Memory B cell (primary cell): ENCODE data around the gene DNAH17.

Source experiments
- ATAC-seq: fragments of 150-1000 bp; cut with Tn5 transposase; 2 replicates; pipeline ENCODE4 v1.10.0; 2021; ENCODE audit warnings: low read depth, mild to moderate bottlenecking, moderate library complexity
- DNase-seq, 2 donors: peaks; one replicate each; pipeline ENCODE4 v3.0.0; 2022; ENCODE audit warnings: low spot score in 2 of 2
- H3K27ac Mint-ChIP-seq: one replicate; pipeline ENCODE4 v1.8.0; 2022; ENCODE audit warnings: mild to moderate bottlenecking, moderate library complexity, mixed read lengths
- H3K27me3 Mint-ChIP-seq: one replicate; pipeline ENCODE4 v1.8.0; 2022; ENCODE audit warnings: mixed read lengths
- H3K36me3 Mint-ChIP-seq: one replicate; pipeline ENCODE4 v1.8.0; 2022; ENCODE audit warnings: mild to moderate bottlenecking, mixed read lengths
- H3K4me1 Mint-ChIP-seq: one replicate; pipeline ENCODE4 v1.8.0; 2022; ENCODE audit warnings: mixed read lengths
- H3K4me3 Mint-ChIP-seq: one replicate; pipeline ENCODE4 v1.8.0; 2022; ENCODE audit warnings: mild to moderate bottlenecking, moderate library complexity, mixed read lengths
- H3K9me3 Mint-ChIP-seq: one replicate; pipeline ENCODE4 v1.8.0; 2022; ENCODE audit warnings: mixed read lengths

DNAH17 gene

DNA sequence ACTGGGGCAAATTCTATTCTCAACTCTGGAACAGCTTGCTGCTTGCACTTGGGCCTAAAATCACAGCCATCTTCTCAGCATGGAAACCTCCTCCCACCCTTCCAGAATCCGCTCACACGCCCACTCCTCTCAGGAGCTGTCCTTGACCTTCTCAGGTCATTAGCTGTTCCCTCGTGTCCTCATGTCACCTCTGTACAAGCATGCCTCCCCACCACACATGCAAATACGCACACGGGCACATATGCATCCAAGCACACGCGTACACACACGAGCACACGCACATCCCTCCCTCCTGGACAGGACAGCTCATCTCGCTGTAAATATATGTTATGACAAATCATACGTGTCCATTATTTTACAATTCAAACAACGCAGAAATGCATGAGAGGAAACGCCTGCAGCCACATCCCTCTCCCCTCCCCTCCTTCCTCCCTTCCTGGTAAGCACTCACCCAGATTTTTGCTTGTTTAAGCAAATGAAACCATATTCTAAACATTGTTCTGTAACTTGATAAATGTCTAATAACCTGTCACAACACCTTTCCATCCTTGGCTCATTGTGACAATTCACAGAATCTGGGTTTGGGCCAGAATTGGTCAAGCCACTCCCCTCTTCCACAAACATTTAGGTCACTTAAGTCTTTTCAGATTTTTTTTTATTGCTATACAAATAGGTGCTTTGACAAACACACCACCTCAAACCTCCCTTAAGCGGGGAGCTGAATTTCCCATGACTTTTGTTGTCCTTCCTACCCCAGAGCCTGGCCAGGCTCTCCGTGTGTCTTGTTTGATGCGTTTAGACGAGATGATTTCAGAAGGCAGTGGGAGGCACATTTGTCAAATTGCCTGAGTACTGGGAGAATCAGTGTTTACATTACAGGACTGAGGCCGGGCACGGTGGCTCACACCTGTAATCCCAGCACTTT, 41.7 kb downstream of the DNAH17 start:
- no peak overlapping the region for H3K27ac Mint-ChIP-seq
- H3K27me3 Mint-ChIP-seq = peaks cover 19% of the 10 kb centered on the region
- DNase-seq (no peak), ATAC-seq (no peak)
- H3K36me3 Mint-ChIP-seq = no peaks in the 10 kb centered on the region
- no peak overlapping the region for H3K4me3 Mint-ChIP-seq
- H3K9me3 Mint-ChIP-seq = no peaks in the 10 kb centered on the region
- peaks cover 2% of the 10 kb centered on the region for H3K4me1 Mint-ChIP-seq

DNA sequence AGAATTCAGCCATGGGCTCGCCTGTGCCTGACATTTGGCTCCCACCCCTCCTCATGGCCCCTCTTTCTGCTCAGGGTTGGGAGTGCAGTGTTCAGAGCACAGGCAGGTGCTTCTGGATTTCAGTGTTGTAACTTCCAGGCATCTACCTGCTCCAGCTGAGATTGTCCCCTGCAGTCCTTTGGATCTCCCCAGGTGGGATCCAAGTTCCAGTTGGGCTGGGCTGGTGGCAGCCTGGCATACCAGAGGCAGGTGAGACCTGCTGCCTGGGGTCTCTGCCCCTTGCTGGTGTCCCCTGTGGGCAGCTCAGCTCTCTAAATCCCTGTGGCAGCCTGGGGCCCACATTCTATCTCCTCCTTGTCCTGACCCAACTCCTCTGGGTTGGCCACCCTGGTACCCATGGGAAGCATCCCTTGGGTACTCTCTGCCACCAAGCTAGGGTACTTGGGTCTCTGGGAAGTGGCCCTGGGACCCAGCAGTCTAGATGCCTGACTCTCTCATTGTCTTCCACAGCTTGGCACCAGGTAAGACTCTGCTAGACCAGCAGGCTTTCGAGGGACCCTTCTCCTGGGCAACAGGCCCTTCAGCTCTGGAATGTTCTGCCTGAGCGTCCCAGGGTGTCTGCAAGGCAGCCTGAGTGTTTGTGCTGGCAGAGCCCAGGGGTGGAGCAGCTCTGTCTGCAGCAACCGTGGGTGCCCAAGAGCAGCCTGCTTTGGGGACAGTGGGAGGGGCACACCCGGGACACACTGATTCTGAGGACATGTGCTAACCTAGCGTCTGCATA, 42.5 kb downstream of the DNAH17 start:
- H3K27me3 Mint-ChIP-seq = peaks cover 17% of the 10 kb centered on the region
- no peak overlapping the region for H3K4me3 Mint-ChIP-seq
- peaks cover 2% of the 10 kb centered on the region for H3K4me1 Mint-ChIP-seq
- ATAC-seq = no peak
- no peaks in the 10 kb centered on the region for H3K9me3 Mint-ChIP-seq
- no peak for DNase-seq
- H3K27ac Mint-ChIP-seq = no peak overlapping the region
- no peaks in the 10 kb centered on the region for H3K36me3 Mint-ChIP-seq

DNA sequence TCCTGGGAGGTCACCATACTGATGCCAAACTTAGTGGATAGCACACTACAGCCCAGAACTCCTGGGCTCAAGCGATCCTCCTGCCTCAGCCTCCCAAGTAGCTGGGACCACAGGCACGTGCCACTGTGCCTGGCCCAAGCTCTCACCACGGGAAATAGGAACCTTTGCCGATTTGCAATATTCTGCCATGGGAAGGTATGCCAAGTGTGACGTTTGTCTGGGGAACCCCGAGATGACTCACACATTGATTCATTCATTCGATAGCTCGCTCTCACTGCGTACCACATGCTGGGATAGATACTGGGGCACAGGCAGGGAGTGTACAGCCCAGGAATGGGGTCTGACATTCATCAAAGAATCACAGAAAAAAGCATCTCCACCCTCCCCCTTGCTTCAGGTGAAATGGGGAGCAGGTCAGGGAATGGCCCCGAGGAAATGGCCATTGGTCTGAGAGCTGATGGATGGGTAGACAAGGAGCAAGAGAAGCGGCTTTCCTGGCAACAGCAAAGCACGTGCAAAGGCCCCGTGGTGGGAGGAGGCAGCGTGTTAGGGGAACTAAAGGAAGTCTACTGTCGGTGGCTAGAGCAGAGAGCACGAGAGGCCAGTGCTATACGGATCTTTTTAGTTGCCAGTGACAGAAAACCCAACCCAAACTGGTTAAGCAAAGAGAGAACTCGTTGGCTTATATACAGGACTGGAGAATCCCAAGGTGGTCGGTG, 44.1 kb downstream of the DNAH17 start:
- Mint-ChIP-seq H3K9me3 (no peaks in the 10 kb centered on the region), H3K27me3 (peaks cover 19% of the 10 kb centered on the region), H3K27ac (no peak overlapping the region), H3K4me3 (no peak overlapping the region), H3K36me3 (no peaks in the 10 kb centered on the region), H3K4me1 (peaks cover 2% of the 10 kb centered on the region)
- DNase-seq (no peak), ATAC-seq (no peak)

DNA sequence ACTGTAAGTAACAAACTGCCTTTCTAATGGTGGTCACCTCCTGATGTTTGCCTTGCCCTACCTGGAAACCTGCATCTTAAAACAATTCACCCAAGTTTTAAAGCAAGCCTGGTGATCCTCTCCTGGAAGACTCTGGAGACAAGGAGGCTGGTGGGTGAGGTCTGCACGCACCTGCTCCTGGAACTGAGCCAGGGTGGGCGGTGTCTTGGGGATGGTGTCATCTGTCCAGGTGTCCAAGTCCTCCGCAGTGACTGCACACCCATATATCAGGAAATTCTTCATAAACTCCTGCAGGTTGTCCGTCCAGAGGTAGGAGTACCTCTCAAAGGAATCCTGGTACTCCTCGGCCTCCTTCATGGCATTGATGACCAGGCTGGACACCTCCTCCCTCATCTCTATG, 44.9 kb downstream of the DNAH17 start:
- Mint-ChIP-seq H3K27ac (no peak overlapping the region), H3K36me3 (no peaks in the 10 kb centered on the region), H3K4me3 (no peak overlapping the region), H3K4me1 (peaks cover 2% of the 10 kb centered on the region), H3K9me3 (no peaks in the 10 kb centered on the region), H3K27me3 (peaks cover 19% of the 10 kb centered on the region)
- no peak for DNase-seq
- no peak for ATAC-seq

DNA sequence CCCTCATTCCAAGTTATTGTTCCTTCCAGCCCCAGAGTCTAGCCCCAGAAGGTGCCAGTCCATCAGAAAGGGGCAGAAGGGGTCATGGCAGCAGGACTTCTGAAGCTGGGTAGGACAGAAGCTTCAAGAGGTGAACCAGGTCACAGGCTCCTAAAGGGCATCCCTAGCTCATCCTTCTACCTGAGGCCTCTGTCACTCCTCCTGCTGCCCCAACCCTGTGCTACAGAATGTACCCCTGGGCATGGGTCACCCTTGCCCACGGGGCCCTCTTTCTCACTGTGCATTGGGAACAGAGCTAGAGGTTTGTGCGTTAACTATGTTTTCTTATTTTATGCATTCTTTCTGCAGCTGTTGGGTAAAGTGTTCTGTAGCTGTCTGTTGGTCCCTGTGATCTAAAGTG, 46.5 kb downstream of the DNAH17 start:
- Mint-ChIP-seq H3K9me3 (no peaks in the 10 kb centered on the region), H3K36me3 (no peaks in the 10 kb centered on the region), H3K4me3 (no peak overlapping the region), H3K27me3 (peaks cover 16% of the 10 kb centered on the region), H3K27ac (no peak overlapping the region), H3K4me1 (peaks cover 2% of the 10 kb centered on the region)
- ATAC-seq (no peak), DNase-seq (no peak)

DNA sequence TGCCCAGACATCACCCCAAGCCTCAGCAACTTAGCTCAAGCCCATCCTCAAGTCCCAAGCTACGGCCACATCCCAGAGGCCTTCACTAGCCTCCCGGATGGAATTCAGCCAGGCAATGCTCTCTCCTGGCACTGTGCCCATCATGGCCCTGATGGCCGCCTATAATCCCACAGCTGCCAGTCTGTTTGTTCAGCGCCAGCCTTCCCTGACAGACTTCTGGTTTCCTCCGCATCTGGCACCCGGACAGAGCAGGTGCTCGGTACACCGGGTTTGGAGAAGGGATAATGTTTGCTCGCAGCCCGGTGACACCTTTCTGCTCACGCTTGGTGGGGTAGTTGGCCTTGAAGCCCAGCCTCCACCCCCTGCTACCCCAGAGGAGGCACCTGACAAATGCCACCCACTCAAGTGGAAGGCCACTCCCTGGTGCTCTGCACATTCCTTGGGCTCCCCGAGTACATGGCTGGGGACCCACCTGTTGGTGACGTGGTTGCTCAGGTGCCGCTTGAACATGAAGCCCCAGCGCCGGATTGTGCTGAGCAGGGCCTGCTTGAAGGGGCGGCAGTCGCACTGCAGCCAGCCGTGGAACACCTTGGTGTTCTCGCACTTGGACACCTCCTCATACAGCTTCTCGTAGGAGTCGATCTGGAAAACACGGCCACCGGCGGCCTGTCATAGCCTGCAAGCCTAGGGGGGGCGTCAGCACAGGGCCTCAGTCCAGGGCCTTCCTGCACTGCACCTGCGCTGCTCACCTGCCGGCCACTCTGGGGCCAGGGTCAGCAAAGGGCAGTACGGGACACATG, 47.1 kb downstream of the DNAH17 start:
- Mint-ChIP-seq H3K4me1 (no peaks in the 10 kb centered on the region), H3K27ac (no peak overlapping the region), H3K9me3 (no peaks in the 10 kb centered on the region), H3K4me3 (no peak overlapping the region), H3K27me3 (peaks cover 11% of the 10 kb centered on the region), H3K36me3 (no peaks in the 10 kb centered on the region)
- DNase-seq (no peak), ATAC-seq (no peak)

DNA sequence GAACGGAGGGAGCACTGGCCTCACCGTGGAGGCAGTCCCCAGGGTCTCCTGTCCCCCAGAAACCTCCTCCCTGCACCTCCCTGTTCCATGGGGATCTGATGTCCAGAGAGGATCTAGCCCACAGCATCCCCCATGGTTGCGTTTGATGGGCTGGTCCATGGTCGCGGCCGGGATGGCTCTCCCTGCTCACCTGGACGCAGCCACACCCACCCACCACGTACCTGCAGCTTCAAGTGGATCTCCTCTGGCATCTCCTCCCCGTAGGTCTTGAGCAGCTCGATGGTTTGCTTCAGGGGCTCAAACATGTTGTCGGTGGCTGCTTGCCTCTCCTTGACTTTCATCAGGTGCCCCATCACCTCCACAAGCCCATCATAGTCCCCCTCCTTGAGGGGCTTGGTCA, 47.9 kb downstream of the DNAH17 start:
- Mint-ChIP-seq H3K27me3 (peaks cover 9% of the 10 kb centered on the region), H3K27ac (no peak overlapping the region), H3K4me3 (no peak overlapping the region), H3K36me3 (no peaks in the 10 kb centered on the region), H3K9me3 (no peaks in the 10 kb centered on the region), H3K4me1 (no peaks in the 10 kb centered on the region)
- DNase-seq (no peak), ATAC-seq (no peak)

DNA sequence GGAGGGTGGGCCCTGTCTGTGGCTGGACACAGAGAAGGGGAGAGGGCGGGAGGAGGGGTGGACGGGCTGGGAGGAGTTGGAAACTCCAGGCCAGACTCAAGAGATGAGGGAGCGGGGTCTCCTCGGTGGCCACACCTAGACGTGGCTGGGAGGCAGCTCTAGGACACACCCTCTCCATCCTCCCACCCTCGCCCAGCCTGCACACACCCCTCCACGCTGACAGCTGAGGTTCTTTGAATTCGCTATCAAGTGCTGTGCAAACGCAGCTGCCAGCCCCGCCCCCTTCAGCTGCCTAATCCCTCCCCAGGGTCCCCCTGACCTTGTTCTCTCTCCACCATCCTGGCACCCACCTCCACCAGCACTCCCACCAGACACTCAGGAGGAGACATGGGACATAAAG, 48.7 kb downstream of the DNAH17 start:
- peaks cover 7% of the 10 kb centered on the region for H3K27me3 Mint-ChIP-seq
- no peaks in the 10 kb centered on the region for H3K4me1 Mint-ChIP-seq
- H3K9me3 Mint-ChIP-seq = no peaks in the 10 kb centered on the region
- no peak for ATAC-seq
- H3K36me3 Mint-ChIP-seq = no peaks in the 10 kb centered on the region
- no peak for DNase-seq
- H3K27ac Mint-ChIP-seq = no peak overlapping the region
- H3K4me3 Mint-ChIP-seq = no peak overlapping the region

DNA sequence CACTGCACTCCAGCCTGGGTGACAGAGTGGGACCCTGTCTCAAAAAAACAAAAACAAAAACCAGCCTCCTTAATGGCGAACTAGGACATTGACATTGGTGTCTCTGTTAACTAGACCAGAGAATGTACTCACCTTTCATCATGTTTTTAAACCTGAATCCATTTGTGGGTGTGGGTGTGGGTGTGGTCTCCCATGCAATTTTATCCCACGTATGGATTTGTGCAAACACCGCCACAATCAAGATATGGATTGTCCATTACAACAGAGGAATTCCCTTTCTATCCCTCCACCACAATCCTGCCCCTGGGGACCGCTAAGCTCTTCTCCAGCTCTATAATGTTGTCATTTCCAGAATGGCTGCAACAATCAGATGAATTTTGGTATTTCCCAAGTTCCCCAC, 49.9 kb downstream of the DNAH17 start:
- Mint-ChIP-seq H3K4me1 (no peaks in the 10 kb centered on the region), H3K4me3 (no peak overlapping the region), H3K27me3 (peaks cover 4% of the 10 kb centered on the region), H3K9me3 (no peaks in the 10 kb centered on the region), H3K36me3 (no peaks in the 10 kb centered on the region), H3K27ac (no peak overlapping the region)
- ATAC-seq (no peak), DNase-seq (no peak)

DNA sequence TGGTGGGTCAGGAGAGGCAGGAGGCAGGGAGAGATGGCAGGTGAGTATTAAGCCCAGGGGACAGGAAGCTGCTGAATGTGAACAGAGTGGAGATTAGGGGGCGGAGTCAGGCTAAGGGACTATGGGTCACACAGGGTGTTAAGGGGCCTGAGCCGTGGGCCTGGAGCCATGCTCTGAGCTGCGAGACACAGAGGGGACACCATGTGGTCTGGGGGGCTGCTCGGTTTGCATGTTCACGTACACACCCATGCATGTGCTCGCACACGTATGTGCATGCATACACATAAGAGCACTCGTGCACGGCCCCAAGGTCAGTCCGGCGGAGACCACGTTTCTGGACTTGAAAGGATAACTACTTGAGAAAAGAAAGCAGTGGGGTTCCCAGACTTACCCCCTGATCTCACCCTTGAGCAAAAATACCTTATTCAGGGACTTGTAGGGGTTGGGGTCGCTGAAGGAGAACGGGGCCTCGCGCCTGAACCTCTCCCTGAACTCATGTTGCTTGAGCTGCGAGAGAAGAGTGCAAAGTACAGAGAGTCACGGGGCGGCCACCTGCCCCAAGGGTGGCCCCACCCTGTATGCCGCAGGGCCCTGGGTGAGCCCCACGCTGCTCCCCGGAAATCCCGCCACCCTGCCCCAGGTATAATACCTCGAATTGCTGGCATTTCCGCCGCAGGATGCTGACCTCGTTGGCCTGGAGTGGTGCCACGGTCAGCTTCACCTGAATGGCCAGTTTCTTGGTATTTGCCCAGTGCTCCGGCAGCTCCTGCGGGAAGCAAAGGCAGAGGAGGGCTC, 50.8 kb downstream of the DNAH17 start:
- H3K4me1 Mint-ChIP-seq = no peaks in the 10 kb centered on the region
- DNase-seq (no peak), ATAC-seq (no peak)
- H3K27ac Mint-ChIP-seq = no peak overlapping the region
- no peak overlapping the region for H3K4me3 Mint-ChIP-seq
- no peaks in the 10 kb centered on the region for H3K9me3 Mint-ChIP-seq
- H3K36me3 Mint-ChIP-seq = no peaks in the 10 kb centered on the region
- H3K27me3 Mint-ChIP-seq = peaks cover 4% of the 10 kb centered on the region

DNA sequence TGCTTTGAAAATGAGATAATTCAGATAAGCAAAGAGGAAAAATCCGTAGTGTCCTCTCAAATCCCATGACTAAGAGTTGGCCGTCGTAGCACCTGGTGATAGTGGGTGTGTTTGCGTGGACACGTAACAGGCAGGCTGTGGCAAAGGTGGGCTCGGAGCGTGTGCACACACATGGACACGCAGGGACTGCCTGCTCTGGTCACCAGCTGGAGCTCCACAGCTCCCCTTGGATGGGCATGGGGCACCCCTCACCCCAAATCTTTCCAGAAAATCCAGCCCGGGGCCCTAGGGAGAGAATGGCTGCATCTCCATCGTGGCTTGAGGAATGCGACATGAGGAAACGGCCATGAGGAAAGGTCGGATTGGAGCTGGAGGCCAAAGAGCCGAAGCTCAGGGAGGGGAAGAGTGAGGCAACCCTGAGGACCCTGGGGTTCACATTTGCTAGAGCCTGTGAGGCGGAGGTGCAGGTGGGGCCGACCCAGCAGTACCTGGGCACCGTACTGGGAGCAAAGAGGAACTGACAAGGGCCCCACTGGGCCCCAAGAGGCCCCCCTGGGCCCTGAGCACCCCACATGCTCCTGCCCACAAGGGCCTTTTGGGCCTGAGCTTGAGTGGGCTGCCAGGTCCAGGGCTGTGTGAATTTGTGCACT, 51.6 kb downstream of the DNAH17 start:
- ATAC-seq = no peak
- peaks cover 4% of the 10 kb centered on the region for H3K27me3 Mint-ChIP-seq
- no peak for DNase-seq
- H3K4me1 Mint-ChIP-seq = no peaks in the 10 kb centered on the region
- H3K36me3 Mint-ChIP-seq = no peaks in the 10 kb centered on the region
- H3K4me3 Mint-ChIP-seq = no peak overlapping the region
- no peak overlapping the region for H3K27ac Mint-ChIP-seq
- no peaks in the 10 kb centered on the region for H3K9me3 Mint-ChIP-seq

DNA sequence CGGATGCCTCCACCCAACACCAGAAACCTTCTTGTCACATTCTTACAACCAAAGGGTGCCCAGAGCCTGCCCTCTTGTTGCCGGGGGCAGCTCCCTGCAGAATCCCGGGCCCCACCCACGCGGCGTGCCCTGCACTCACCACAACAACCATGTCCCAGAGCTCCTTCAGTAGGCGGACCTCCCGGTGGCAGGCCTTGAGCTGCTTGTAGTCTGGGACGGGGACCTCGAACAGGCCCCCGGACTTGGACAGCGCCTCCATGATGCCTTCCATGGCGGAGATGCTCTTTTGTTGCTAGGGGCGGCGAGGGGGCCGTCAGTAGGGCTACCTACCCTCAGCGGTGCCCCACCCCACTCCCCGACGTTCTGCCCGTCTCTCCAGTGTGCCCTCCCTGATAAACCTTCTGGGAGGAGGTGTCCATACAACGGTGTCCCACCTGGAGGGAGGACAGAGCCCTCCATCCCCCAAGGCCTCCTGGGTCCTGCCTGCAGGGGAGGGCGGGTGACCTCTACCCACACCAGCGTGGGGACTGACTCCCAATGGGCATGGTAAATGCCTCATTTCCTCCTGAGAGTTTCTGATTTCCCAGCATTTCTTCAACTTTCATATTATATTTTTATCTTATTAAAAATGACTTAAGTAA, 52.2 kb downstream of the DNAH17 start:
- no peaks in the 10 kb centered on the region for H3K9me3 Mint-ChIP-seq
- ATAC-seq (no peak), DNase-seq (no peak)
- H3K36me3 Mint-ChIP-seq = no peaks in the 10 kb centered on the region
- peaks cover 4% of the 10 kb centered on the region for H3K27me3 Mint-ChIP-seq
- H3K4me1 Mint-ChIP-seq = no peaks in the 10 kb centered on the region
- H3K4me3 Mint-ChIP-seq = no peak overlapping the region
- H3K27ac Mint-ChIP-seq = no peak overlapping the region
